Activated CD4-positive, alpha-beta T cell treated with anti-CD3 and anti-CD28 coated beads, Interleukin-2, amount 10 ng/mL, durations not matched to agents 7 days and 5 days (primary cell): Measurements from ENCODE around the gene DCBLD1. TPM values are rescaled to one million over a fixed set of nuclear protein-coding genes. Genes with fewer than 3 reads are reported as not detected.
"Not testable (repeated sequence)": the region's sequence is repeated elsewhere in the genome, so short reads cannot be mapped to it uniquely, and the experiment has no call there.

Experiments used
- CTCF ChIA-PET: fragments of 350-600 bp; sonication (Branson Sonifier 250); formaldehyde crosslinking; loops from one replicate; lab custom pipeline; 2021; ENCODE audit warnings: antibody characterized with exemption; lab: Charles Lee
- POLR2A ChIA-PET: fragments of 350-600 bp; sonication (Branson Sonifier 250); formaldehyde crosslinking; loops from one replicate; lab custom pipeline; 2021; ENCODE audit warnings: antibody characterized with exemption; lab: Charles Lee
- DNase-seq: peaks from one replicate; pipeline ENCODE4 v3.0.0-alpha.2; 2020
- H3K27ac Mint-ChIP-seq: one replicate; pipeline ENCODE4 v1.8.0; 2021; ENCODE audit warnings: mild to moderate bottlenecking, moderate library complexity, mixed read lengths
- H3K27me3 Mint-ChIP-seq: one replicate; pipeline ENCODE4 v1.8.0; 2021; ENCODE audit warnings: mixed read lengths
- H3K36me3 Mint-ChIP-seq: one replicate; pipeline ENCODE4 v1.8.0; 2021; ENCODE audit warnings: low read depth, mixed read lengths
- H3K4me1 Mint-ChIP-seq: one replicate; pipeline ENCODE4 v1.8.0; 2021; ENCODE audit warnings: mixed read lengths
- H3K4me3 Mint-ChIP-seq: one replicate; pipeline ENCODE4 v1.8.0; 2021; ENCODE audit warnings: mild to moderate bottlenecking, moderate library complexity, mixed read lengths
- H3K9me3 Mint-ChIP-seq: one replicate; pipeline ENCODE4 v1.8.0; 2021; ENCODE audit warnings: mixed read lengths
- total RNA-seq, 2 experiments: library from RNA; stranded (reverse); gene quantifications; one replicate each; pipeline ENCODE4 v1.2.3, GENCODE V29; 2021

Gene DCBLD1
- total RNA-seq = 1 to 10 TPM; 3.7 to 5.1 TPM

DNA sequence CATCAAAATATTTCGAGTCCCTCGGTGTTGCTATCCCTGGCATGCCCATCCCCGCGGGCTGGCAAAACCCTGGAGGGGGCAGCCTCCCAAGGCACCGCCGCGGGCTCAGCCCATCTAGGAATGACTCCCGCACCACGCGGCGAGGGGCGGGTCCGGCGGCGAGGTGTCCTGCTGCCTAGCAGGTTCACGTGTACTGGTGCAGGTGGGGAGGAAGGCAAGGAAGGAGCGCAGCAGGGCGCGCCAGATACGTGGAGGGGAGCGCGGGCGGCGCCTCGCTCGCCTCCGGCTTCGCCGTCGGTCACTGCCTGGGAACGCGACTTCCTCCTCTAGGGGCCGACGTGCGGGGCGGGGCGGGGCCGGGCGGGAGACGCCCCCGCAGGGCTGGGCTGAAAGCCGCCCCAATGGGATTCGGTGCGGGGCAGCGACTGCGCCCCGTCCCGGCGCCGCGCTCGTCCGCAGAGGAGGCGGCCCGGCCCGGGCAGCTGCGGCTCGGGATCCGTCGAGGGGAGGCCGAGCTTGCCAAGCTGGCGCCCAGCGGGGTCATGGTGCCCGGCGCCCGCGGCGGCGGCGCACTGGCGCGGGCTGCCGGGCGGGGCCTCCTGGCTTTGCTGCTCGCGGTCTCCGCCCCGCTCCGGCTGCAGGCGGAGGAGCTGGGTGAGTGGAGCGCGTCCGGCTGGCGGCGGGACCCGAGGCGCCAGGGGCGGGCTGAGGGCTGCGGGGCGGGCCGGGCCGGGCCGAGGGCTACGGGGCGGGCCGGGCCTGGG lies at the start of gene DCBLD1:
TSS of gene DCBLD1 (plus strand) at position 435 of the 764 bp plus-strand sequence. CDS start at position 543, 108 bp downstream.
- ChIA-PET POLR2A (interaction anchor here (0.9 kb wide), 1 partner anchor 120 kb away, joined by 3 read pairs; the partner anchor contains the start of gene GOPC), CTCF (interaction anchor here (1.1 to 2.2 kb wide), 3 partner anchors 11 to 26 kb away, joined by 4 to 5 read pairs (median 4); no protein-coding TSS in a partner anchor)
- H3K4me3 Mint-ChIP-seq = peak within 1 kb of the TSS; percentile 78
- peak within 1 kb of the TSS; percentile 72 for H3K27ac Mint-ChIP-seq
- H3K36me3 Mint-ChIP-seq = no peaks in the 10 kb centered on the region
- peaks cover 54% of the 10 kb centered on the region for H3K27me3 Mint-ChIP-seq
- H3K4me1 Mint-ChIP-seq = peaks cover 20% of the 10 kb centered on the region
- H3K9me3 Mint-ChIP-seq = no peaks in the 10 kb centered on the region
- DNase-seq = peak; percentile 53

GRCh38 chr6:117440706-117441525 lies 41.6 kb upstream of the DCBLD1 start:
- no peak for DNase-seq
- POLR2A ChIA-PET = no interaction called here
- Mint-ChIP-seq H3K4me1 (no peaks in the 10 kb centered on the region), H3K36me3 (no peaks in the 10 kb centered on the region), H3K27ac (no peak overlapping the region), H3K9me3 (no peaks in the 10 kb centered on the region), H3K27me3 (peaks cover 32% of the 10 kb centered on the region), H3K4me3 (no peak overlapping the region)
- CTCF ChIA-PET = interaction anchor here (0.9 kb wide), 1 partner anchor 9 kb away, joined by 3 read pairs; no protein-coding TSS in a partner anchor

GRCh38 chr6:117441824-117442264 lies 40.6 kb upstream of the DCBLD1 start:
- H3K27ac Mint-ChIP-seq = no peak overlapping the region
- H3K4me1 Mint-ChIP-seq = no peaks in the 10 kb centered on the region
- CTCF ChIA-PET = no interaction called here
- POLR2A ChIA-PET = no interaction called here
- no peak overlapping the region for H3K4me3 Mint-ChIP-seq
- no peaks in the 10 kb centered on the region for H3K36me3 Mint-ChIP-seq
- no peaks in the 10 kb centered on the region for H3K9me3 Mint-ChIP-seq
- peaks cover 31% of the 10 kb centered on the region for H3K27me3 Mint-ChIP-seq
- DNase-seq = no peak

DNA sequence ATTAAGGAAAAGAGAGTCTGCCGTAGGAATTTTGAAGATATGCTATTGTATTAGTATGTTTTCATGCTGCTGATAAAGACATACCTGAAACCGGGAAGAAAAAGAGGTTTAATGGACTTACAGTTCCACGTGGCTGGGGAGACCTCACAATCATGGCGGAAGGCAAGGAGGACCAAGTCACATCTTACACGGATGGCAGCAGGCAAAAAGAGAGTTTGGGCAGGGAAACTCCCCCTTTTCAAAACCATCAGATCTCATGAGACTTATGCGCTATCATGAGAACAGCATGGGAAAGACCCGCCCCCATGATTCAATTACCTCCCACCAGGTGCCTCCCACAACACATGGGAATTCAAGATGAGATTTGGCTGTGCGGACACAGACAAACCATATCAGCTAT lies 40.2 kb upstream of the DCBLD1 start:
- H3K27ac Mint-ChIP-seq, DNase-seq, H3K36me3 Mint-ChIP-seq, CTCF ChIA-PET, H3K4me1 Mint-ChIP-seq, H3K4me3 Mint-ChIP-seq, POLR2A ChIA-PET, H3K9me3 Mint-ChIP-seq: not testable (repeated sequence)
- H3K27me3 Mint-ChIP-seq = peaks cover 34% of the 10 kb centered on the region

DNA sequence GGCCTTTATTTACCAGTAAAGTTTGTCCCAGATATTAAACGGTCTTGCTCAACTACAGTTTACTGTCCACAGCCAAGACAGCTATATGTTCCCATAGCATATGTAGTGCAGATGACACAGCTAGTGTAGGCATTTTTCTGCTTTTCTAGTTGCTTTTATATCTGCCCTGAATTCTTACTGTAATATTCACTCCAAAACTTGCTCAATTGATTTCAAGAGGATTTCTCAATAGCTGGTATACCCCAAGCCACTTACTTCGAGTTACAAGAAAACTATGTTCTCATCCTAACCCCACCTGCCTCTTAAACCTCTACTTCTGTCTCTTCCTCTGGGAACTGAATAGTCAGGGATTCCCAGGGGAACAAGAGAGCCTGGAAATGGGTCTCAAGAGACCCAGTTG lies 37.9 kb upstream of the DCBLD1 start:
- no peak overlapping the region for H3K27ac Mint-ChIP-seq
- H3K4me1 Mint-ChIP-seq = no peaks in the 10 kb centered on the region
- ChIA-PET POLR2A (no interaction called here), CTCF (interaction anchor here (1.3 kb wide), 1 partner anchor 24 kb away, joined by 3 read pairs; no protein-coding TSS in a partner anchor)
- H3K27me3 Mint-ChIP-seq = peaks cover 44% of the 10 kb centered on the region
- H3K4me3 Mint-ChIP-seq = no peak overlapping the region
- H3K9me3 Mint-ChIP-seq = no peaks in the 10 kb centered on the region
- DNase-seq = no peak
- no peaks in the 10 kb centered on the region for H3K36me3 Mint-ChIP-seq

DNA sequence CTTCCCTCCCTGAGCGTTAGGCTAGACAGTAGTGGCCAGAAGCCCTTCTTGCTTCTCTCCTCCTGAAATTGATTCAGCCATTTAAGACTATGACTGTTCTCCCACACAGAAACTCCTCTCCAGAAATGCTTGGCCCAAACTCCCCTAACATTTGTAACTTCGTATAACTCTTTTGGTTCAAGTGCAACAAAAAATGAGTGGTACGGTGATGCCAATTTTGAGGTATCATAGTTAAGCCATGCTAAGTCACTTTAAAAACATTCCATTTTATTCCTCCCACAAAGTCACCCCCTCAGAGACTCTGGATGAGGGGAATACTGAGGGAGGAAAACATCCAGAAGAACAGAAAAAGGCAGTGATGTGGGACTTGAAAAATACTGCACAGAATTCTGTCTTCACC lies 35.6 kb upstream of the DCBLD1 start:
- CTCF ChIA-PET = no interaction called here
- Mint-ChIP-seq H3K27ac (no peak overlapping the region), H3K36me3 (no peaks in the 10 kb centered on the region), H3K9me3 (no peaks in the 10 kb centered on the region), H3K4me3 (no peak overlapping the region), H3K27me3 (peaks cover 49% of the 10 kb centered on the region), H3K4me1 (no peaks in the 10 kb centered on the region)
- POLR2A ChIA-PET = no interaction called here
- DNase-seq = no peak

DNA sequence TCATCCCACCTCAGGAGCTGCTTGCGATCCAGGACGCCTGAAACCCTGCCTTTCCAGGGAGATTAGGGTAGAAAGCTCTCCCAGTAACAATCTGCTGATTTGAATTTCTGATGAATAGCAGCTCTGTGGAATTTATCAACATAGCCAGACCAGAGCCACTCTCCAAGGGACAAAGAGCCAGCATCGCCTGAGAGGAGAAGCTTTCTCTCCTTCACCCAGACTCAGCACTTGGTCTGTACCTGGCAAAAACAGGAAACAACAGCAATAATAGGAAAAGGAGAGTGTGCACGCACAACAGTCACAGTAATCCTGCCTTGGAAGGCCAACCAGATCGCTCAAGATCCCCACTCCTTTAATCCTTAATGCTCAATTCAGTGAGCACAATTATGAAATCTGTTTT lies 34.5 kb upstream of the DCBLD1 start:
- ChIA-PET POLR2A (no interaction called here), CTCF (no interaction called here)
- Mint-ChIP-seq H3K27ac (no peak overlapping the region), H3K4me3 (no peak overlapping the region), H3K36me3 (no peaks in the 10 kb centered on the region), H3K4me1 (no peaks in the 10 kb centered on the region), H3K27me3 (peaks cover 44% of the 10 kb centered on the region), H3K9me3 (no peaks in the 10 kb centered on the region)
- DNase-seq = no peak

- peaks cover 43% of the 10 kb centered on the region for H3K27me3 Mint-ChIP-seq
- H3K36me3 Mint-ChIP-seq = no peaks in the 10 kb centered on the region
- no peaks in the 10 kb centered on the region for H3K4me1 Mint-ChIP-seq
- ChIA-PET CTCF (interaction anchor here (0.8 to 1.8 kb wide), 7 partner anchors 8 to 155 kb away, joined by 3 to 10 read pairs (median 3); no protein-coding TSS in a partner anchor), POLR2A (interaction anchor here (0.6 kb wide), 1 partner anchor 58 kb away, joined by 3 read pairs; no protein-coding TSS in a partner anchor)
- no peaks in the 10 kb centered on the region for H3K9me3 Mint-ChIP-seq
- H3K27ac Mint-ChIP-seq = no peak overlapping the region
- no peak for DNase-seq
- no peak overlapping the region for H3K4me3 Mint-ChIP-seq
These were observed 33.6 kb upstream of the DCBLD1 start for GRCh38 chr6:117448732-117449485.

DNA sequence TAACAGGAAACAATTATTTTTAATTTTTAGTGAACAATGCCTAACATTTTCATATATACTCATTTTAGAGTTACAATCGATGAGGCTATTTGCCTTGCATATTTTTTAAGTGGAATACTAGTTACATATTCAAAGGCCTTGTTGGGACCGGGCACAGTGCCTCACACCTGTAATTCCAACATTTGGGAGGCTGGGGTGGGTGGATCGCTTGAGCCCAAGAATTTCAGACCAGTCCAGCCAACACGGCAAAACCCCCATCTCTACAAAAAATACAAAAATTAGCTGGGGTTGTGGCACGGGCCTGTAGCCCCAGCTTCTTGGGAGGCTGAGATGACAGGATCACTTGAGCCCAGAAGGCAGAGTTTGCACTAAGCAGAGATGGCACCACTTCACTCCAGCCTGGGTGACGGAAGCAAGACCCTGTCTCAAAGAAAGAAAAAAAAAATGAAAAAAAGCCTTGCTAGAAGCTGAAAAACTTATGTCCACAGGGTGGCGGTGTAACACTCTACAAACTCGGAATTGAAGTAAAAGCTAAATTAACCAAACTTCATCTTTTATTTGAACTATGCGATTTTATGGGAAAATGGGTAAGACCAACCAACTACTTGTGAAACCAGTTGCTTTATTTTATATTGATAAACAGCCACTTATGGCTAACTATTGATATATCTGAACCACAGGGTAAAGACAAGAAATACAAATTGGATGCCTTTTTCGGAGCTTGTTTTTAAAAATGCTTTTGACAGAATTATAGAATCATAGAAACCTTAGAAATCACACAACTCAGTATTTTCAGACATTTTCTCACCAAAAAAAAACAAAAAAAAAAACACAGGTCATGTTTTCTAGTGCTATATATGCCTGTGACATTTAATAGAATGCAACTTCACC lies 32.7 kb upstream of the DCBLD1 start:
- no peak overlapping the region for H3K27ac Mint-ChIP-seq
- POLR2A ChIA-PET = interaction anchor here (0.6 kb wide), 2 partner anchors 57 to 71 kb away, joined by 3 read pairs; no protein-coding TSS in a partner anchor
- no peaks in the 10 kb centered on the region for H3K36me3 Mint-ChIP-seq
- H3K4me1 Mint-ChIP-seq = no peaks in the 10 kb centered on the region
- DNase-seq = peak; percentile 69
- H3K9me3 Mint-ChIP-seq = no peaks in the 10 kb centered on the region
- H3K4me3 Mint-ChIP-seq = no peak overlapping the region
- H3K27me3 Mint-ChIP-seq = peaks cover 40% of the 10 kb centered on the region
- CTCF ChIA-PET = interaction anchor here (0.5 to 1.8 kb wide), 21 partner anchors 8 to 1731 kb away, joined by 3 to 10 read pairs (median 3); no protein-coding TSS in a partner anchor

- no peaks in the 10 kb centered on the region for H3K9me3 Mint-ChIP-seq
- H3K4me1 Mint-ChIP-seq = no peaks in the 10 kb centered on the region
- peaks cover 35% of the 10 kb centered on the region for H3K27me3 Mint-ChIP-seq
- ChIA-PET POLR2A (no interaction called here), CTCF (no interaction called here)
- H3K4me3 Mint-ChIP-seq = no peak overlapping the region
- H3K27ac Mint-ChIP-seq = no peak overlapping the region
- no peaks in the 10 kb centered on the region for H3K36me3 Mint-ChIP-seq
- no peak for DNase-seq
These were observed 30.8 kb upstream of the DCBLD1 start for GRCh38 chr6:117451671-117452070.

DNA sequence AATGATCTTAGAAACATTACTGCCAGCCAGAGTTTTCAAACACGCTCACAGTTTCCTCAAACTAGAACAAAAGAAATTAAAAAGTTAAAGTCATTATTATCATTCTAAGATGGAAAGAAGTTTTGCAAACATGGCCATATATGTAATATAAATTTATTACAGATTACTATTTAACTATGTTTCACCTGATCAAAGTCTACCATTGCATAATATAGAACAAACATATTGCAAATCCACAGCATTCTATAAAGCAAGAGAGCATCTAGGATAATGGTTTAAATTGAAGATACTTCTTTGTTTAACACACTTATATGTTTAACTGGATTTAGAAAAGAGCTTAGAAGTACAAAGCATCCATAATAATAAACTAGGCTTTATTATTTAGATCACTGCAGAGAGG lies 26.2 kb upstream of the DCBLD1 start:
- no peaks in the 10 kb centered on the region for H3K4me1 Mint-ChIP-seq
- no peak for DNase-seq
- ChIA-PET CTCF (interaction anchor here (0.9 kb wide), 1 partner anchor 148 kb away, joined by 3 read pairs; no protein-coding TSS in a partner anchor), POLR2A (no interaction called here)
- no peaks in the 10 kb centered on the region for H3K9me3 Mint-ChIP-seq
- no peak overlapping the region for H3K4me3 Mint-ChIP-seq
- H3K36me3 Mint-ChIP-seq = no peaks in the 10 kb centered on the region
- H3K27me3 Mint-ChIP-seq = peaks cover 25% of the 10 kb centered on the region
- H3K27ac Mint-ChIP-seq = no peak overlapping the region
